ENCODE measurements around the gene ALLC. TPM values are rescaled to one million over a fixed set of nuclear protein-coding genes. Genes with fewer than 3 reads are reported as not detected.

ALLC gene
- total RNA-seq, 4 donors from 2014 or later, result not detected

GRCh38 chr2:3659447-3660432 lies 1.7 kb downstream of the ALLC start:
- TF ChIP-seq CTCF (IDR thresholded peaks at IDR 0.05; ENCODE audit: low read depth), result no peak

GRCh38 chr2:3661149-3661660 lies 3.2 kb downstream of the ALLC start:
- no peak for TF ChIP-seq CTCF (IDR thresholded peaks at IDR 0.05; ENCODE audit: low read depth)

- TF ChIP-seq CTCF (IDR thresholded peaks at IDR 0.05; ENCODE audit: low read depth), result no peak
Observed at GRCh38 chr2:3662239-3662638, 4.2 kb downstream of the ALLC start.

- TF ChIP-seq CTCF (IDR thresholded peaks at IDR 0.05; ENCODE audit: low read depth), result no peak
Observed at GRCh38 chr2:3664118-3664517, 6.1 kb downstream of the ALLC start.

- TF ChIP-seq CTCF (IDR thresholded peaks at IDR 0.05; ENCODE audit: low read depth), result no peak
Observed at GRCh38 chr2:3664925-3665324, 6.9 kb downstream of the ALLC start.

- TF ChIP-seq CTCF (IDR thresholded peaks at IDR 0.05; ENCODE audit: low read depth), result no peak
Observed at GRCh38 chr2:3665886-3666612, 8.0 kb downstream of the ALLC start.

- no peak for TF ChIP-seq CTCF (IDR thresholded peaks at IDR 0.05; ENCODE audit: low read depth)
Observed at GRCh38 chr2:3666613-3666975, 8.6 kb downstream of the ALLC start.
